Measurements from ENCODE around the gene MIOS. TPM values are rescaled to one million over a fixed set of nuclear protein-coding genes. Genes with fewer than 3 reads are reported as not detected.

Gene MIOS
- total and polyA plus RNA-seq, 9 of the 15 experiments (the other 6 are each of a cell fraction or from before 2014, with no cell fraction given): 7.8 to 47.8 (median 30.6) TPM

- TF ChIP-seq MCM2 (IDR thresholded peaks at IDR 0.05; ENCODE audit: low read depth): no peak
- TF ChIP-seq, protein P1, sequence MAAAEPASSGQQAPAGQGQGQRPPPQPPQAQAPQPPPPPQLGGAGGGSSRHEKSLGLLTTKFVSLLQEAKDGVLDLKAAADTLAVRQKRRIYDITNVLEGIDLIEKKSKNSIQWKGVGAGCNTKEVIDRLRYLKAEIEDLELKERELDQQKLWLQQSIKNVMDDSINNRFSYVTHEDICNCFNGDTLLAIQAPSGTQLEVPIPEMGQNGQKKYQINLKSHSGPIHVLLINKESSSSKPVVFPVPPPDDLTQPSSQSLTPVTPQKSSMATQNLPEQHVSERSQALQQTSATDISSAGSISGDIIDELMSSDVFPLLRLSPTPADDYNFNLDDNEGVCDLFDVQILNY (CRISPR knock-in tag; IDR thresholded peaks at IDR 0.05): 0 out of 2 replicates have a peak, but pooled peaks have one; percentile 40
- no peak; the same call in 1 of the 2 replicates for TF ChIP-seq MBD2 (IDR thresholded peaks at IDR 0.05; ENCODE audit: borderline replicate concordance, low read depth)
- TF ChIP-seq SETDB1 (IDR thresholded peaks at IDR 0.05; ENCODE audit: low read length): no peak
- TF ChIP-seq RFX7 (CRISPR knock-in tag; IDR thresholded peaks at IDR 0.05): no peak
- TF ChIP-seq NCOR1 (IDR thresholded peaks at IDR 0.05): no peak
- TF ChIP-seq CTBP1 (IDR thresholded peaks at IDR 0.05; ENCODE audit: borderline replicate concordance): peak; percentile 96
- peak; percentile 98 for TF ChIP-seq GATAD2B (IDR thresholded peaks at IDR 0.05; ENCODE audit: borderline replicate concordance)
- no peak for TF ChIP-seq ZNF707 (CRISPR knock-in tag; conservative IDR thresholded peaks at IDR 0.05)
- TF ChIP-seq NFATC3 (IDR thresholded peaks at IDR 0.05): no peak
- no peak for TF ChIP-seq ZNF384 (IDR thresholded peaks at IDR 0.05; ENCODE audit: low read depth, low read length)
- peak; percentile 80 for TF ChIP-seq TARDBP (IDR thresholded peaks at IDR 0.05)
- TF ChIP-seq ATF6 (CRISPR knock-in tag; IDR thresholded peaks at IDR 0.05): no peak
- TF ChIP-seq C11orf30 (IDR thresholded peaks at IDR 0.05; ENCODE audit: low read depth): no peak
- TF ChIP-seq, protein P2, sequence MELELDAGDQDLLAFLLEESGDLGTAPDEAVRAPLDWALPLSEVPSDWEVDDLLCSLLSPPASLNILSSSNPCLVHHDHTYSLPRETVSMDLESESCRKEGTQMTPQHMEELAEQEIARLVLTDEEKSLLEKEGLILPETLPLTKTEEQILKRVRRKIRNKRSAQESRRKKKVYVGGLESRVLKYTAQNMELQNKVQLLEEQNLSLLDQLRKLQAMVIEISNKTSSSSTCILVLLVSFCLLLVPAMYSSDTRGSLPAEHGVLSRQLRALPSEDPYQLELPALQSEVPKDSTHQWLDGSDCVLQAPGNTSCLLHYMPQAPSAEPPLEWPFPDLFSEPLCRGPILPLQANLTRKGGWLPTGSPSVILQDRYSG (tag; conservative IDR thresholded peaks at IDR 0.05; ENCODE audit: low read depth): no peak
- no peak for TF ChIP-seq ARID2 (IDR thresholded peaks at IDR 0.05)
- no peak for TF ChIP-seq ZNF584 (CRISPR knock-in tag; IDR thresholded peaks at IDR 0.05; ENCODE audit: low read depth)
Measured at GRCh38 chr7:7566651-7567611, at the start of gene MIOS (continued).

All from K562 (cell line).